ENCODE data around the gene PLA2G4A. TPM values are rescaled to one million over a fixed set of nuclear protein-coding genes. Genes with fewer than 3 reads are reported as not detected.

PLA2G4A gene
- total RNA-seq, 4 donors from 2014 or later = 7.9 to 13.4 (median 9.5) TPM

- TF ChIP-seq CTCF (IDR thresholded peaks at IDR 0.05; ENCODE audit: low read depth) = no peak
Observed at GRCh38 chr1:186831168-186831567, 2.4 kb downstream of the PLA2G4A start.

- TF ChIP-seq CTCF (IDR thresholded peaks at IDR 0.05; ENCODE audit: low read depth) = no peak
Observed at GRCh38 chr1:186834399-186834958, 5.7 kb downstream of the PLA2G4A start.

GRCh38 chr1:186835448-186835847 lies 6.7 kb downstream of the PLA2G4A start:
- no peak for TF ChIP-seq CTCF (IDR thresholded peaks at IDR 0.05; ENCODE audit: low read depth)

- TF ChIP-seq CTCF (IDR thresholded peaks at IDR 0.05; ENCODE audit: low read depth) = no peak
Observed at GRCh38 chr1:186837806-186838205, 9.1 kb downstream of the PLA2G4A start.

GRCh38 chr1:186838380-186839040 lies 9.8 kb downstream of the PLA2G4A start:
- no peak for TF ChIP-seq CTCF (IDR thresholded peaks at IDR 0.05; ENCODE audit: low read depth)

- no peak for TF ChIP-seq CTCF (IDR thresholded peaks at IDR 0.05; ENCODE audit: low read depth)
Observed at GRCh38 chr1:186839041-186839400, 10.3 kb downstream of the PLA2G4A start.

- no peak for TF ChIP-seq CTCF (IDR thresholded peaks at IDR 0.05; ENCODE audit: low read depth)
Observed at GRCh38 chr1:186841599-186841998, 12.8 kb downstream of the PLA2G4A start.
